ENCODE results near the gene SNX18. TPM values are rescaled to one million over a fixed set of nuclear protein-coding genes. Genes with fewer than 3 reads are reported as not detected.

SNX18 gene
- total and polyA plus RNA-seq, 2 experiments from 2014 or later: 4.7 to 33.0 TPM

- no peak for TF ChIP-seq ZNF462 (CRISPR knock-in tag; IDR thresholded peaks at IDR 0.05)
These were observed 76.6 kb downstream of the SNX18 start (continued) for GRCh38 chr5:54594181-54594580.

GRCh38 chr5:54595721-54596120, 78.2 kb downstream of the SNX18 start:
- peaks cover 15% of the 10 kb centered on the region for H3K9me3 Mint-ChIP-seq
- no peak overlapping the region for H3K27ac ChIP-seq (ENCODE audit: low read depth)
- no peaks in the 10 kb centered on the region for H3K4me1 Mint-ChIP-seq
- H3K9me2 ChIP-seq (ENCODE audit: insufficient read depth): no peaks in the 10 kb centered on the region
- no peak overlapping the region for H3K4me2 ChIP-seq
- no peaks in the 10 kb centered on the region for H4K20me1 ChIP-seq (replicated peaks; ENCODE audit: insufficient read depth)
- H3K4me1 ChIP-seq (ENCODE audit: insufficient read depth): no peaks in the 10 kb centered on the region
- no peak overlapping the region for H3K4me3 Mint-ChIP-seq
- H3K27ac Mint-ChIP-seq: no peak overlapping the region
- no peaks in the 10 kb centered on the region for H3K27me3 Mint-ChIP-seq (ENCODE audit: insufficient read depth, low read depth, poor library complexity)
- H3F3A ChIP-seq (replicated peaks; ENCODE audit: low read depth): no peaks in the 10 kb centered on the region
- no peak for TF ChIP-seq CREB1 (CRISPR knock-in tag; IDR thresholded peaks at IDR 0.05; ENCODE audit: low read depth)
- TF ChIP-seq, protein P1, sequence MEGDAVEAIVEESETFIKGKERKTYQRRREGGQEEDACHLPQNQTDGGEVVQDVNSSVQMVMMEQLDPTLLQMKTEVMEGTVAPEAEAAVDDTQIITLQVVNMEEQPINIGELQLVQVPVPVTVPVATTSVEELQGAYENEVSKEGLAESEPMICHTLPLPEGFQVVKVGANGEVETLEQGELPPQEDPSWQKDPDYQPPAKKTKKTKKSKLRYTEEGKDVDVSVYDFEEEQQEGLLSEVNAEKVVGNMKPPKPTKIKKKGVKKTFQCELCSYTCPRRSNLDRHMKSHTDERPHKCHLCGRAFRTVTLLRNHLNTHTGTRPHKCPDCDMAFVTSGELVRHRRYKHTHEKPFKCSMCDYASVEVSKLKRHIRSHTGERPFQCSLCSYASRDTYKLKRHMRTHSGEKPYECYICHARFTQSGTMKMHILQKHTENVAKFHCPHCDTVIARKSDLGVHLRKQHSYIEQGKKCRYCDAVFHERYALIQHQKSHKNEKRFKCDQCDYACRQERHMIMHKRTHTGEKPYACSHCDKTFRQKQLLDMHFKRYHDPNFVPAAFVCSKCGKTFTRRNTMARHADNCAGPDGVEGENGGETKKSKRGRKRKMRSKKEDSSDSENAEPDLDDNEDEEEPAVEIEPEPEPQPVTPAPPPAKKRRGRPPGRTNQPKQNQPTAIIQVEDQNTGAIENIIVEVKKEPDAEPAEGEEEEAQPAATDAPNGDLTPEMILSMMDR (conservative IDR thresholded peaks at IDR 0.05; ENCODE audit: low read depth in 2 of 2): no peak
- TF ChIP-seq ZNF462 (CRISPR knock-in tag; IDR thresholded peaks at IDR 0.05): no peak
- no peak for TF ChIP-seq EZH2phosphoT487 (IDR thresholded peaks at IDR 0.05; ENCODE audit: unreplicated experiment)
- no peak for TF ChIP-seq JUNB (IDR thresholded peaks at IDR 0.05; ENCODE audit: unreplicated experiment)
- no peak for TF ChIP-seq POLR2AphosphoS5 (IDR thresholded peaks at IDR 0.05; ENCODE audit: low read depth)
- no peaks in the 10 kb centered on the region for H3K36me3 Mint-ChIP-seq (ENCODE audit: low read depth)
- H3K36me3 ChIP-seq (ENCODE audit: insufficient read depth): no peaks in the 10 kb centered on the region
- H3K4me3 ChIP-seq: no peak overlapping the region
- ATAC-seq (no peak), DNase-seq (ENCODE audit: low spot score) (no peak)
- no peak overlapping the region for H2AFZ ChIP-seq
- H3K79me2 ChIP-seq (replicated peaks; ENCODE audit: insufficient read depth): no peaks in the 10 kb centered on the region
- no peaks in the 10 kb centered on the region for H3K27me3 ChIP-seq (ENCODE audit: insufficient read depth)

All from GM23338 (cell line).